Measurements from ENCODE around the gene SMTN.
"Not testable (repeated sequence)": the region's sequence is repeated elsewhere in the genome, so short reads cannot be mapped to it uniquely, and the experiment has no call there.

Gene SMTN

DNA sequence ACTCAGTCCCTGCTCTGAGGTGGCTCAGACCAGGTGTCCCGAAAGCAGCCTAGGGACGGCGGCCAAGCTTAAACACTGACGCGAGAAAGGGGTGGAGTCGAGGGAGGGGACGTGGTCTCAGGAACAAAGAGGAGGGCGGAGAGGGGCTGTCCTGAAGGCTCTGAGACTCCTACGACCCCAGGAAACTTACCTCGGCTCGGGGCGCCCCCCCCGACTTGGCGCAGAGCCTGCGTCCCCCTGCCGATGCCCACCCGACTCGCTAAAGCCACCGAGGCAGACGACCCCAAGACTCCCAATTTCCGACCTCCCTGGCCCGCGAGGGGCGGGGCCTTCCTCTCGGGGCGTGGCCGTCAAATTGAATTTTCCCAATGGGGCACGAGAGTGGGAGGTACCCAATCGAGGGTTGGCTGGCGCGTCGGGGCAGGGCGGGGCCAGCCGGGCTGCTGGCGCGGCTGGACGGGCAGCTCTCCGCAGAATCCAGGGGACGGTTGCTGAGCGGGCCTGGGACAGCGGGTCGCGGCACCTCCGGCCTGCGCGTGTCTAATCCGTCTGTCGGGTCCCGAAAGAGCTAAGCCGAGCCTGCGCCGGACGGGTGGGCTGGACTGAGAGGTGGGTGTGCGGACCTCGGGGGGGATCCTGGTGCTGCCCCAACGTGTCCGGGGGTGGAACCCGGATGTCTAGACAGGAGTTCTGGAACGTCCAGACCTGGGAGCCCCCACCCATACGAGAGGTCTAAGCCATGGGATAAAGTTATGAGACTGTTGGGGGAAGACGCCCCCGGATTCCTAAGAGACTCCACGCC, at the start of gene SMTN:
Gene SMTN (plus strand): TSS at position 471 of the 802 bp plus-strand sequence. CDS start 1,941 bp downstream, outside the sequence.
- no peak for DNase-seq (ENCODE audit: low read depth, low spot score)
- H3K27ac ChIP-seq = peak within 1 kb of the TSS; percentile 96

DNA sequence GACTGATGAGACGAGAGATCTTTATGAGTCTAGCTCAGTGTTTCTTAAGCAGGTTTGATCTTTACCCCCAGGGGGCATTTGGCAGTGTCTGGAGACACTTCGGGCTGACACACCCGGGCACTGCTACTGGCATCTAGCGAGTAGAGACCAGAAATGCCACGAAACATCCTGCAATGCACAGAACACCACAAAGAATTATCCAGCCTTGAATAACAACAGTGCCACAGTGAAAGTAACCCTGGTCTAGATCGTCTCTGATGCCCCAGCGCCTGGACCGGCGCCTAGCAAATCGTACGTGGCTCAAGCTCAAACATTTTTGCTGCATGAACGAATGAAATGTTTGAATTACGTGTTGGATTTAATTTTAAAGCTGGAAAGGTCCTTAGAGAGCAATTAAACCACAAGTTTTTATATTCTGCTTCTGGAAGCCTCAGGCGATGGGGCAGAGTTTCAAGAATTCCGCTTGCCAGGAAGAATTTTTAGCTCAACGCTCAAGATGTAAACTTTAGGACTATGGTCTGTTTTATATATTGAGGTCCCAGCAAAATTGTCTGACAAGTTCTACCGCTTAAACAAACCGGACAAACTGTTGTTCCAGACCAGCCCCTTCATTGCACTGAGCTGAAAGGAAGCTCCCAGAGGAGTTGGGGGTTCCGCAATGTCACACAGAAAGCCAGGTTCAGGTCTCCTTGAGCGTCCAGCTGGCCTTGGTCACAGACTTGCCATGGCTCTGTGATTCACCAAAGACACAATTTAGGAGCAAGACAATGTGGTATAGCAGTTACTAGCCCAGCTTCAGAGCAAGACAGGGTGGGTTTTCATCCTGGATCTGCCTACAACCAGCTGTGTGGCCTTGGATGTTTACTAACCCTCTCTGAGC, 44.2 kb upstream of the SMTN start:
- DNase-seq (ENCODE audit: low read depth, low spot score) = peak; percentile 14
- peak overlapping the region; percentile 4 for H3K27ac ChIP-seq

DNA sequence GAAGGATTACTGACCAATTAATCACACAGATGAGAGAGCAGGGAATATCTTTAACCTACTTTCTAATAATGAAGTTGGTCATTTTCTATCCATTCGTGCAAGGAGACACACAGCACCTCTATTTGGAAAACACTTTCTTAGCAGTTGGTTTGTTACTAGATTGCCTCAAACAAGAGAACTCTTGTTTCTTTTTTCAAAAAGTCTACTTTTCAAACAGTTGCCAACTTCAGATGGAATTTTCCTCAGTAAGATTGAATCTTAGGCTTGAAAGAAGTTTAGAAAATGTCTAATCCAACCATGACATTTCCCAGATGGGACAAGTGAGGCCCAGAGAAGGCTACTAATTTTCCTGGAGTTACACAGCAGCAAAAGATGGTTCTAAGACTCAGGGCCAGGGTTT, 42.4 kb upstream of the SMTN start:
- H3K27ac ChIP-seq = no peak overlapping the region
- DNase-seq (ENCODE audit: low read depth, low spot score) = no peak

DNA sequence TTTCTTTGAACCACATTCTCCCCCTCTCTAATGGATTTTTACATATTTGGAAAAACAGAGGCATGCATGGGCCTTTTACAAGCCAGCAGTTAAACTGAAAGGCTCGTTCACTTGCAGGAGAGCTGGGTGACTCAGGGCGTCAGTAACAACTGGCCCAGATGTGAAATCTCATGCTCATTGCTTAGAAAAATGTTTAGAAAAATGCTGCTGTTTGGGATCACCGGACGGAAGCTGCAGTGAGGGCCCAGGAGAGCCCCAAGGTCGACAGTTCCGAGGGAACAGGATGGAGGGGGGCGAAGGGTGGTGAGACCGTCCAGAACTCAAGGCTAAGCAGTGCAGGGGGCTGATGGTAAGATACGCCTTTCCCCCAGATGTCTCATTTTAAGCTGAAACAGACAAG, 41.7 kb upstream of the SMTN start:
- no peak for DNase-seq (ENCODE audit: low read depth, low spot score)
- no peak overlapping the region for H3K27ac ChIP-seq

GRCh38 chr22:31040542-31041398, 40.3 kb upstream of the SMTN start:
- H3K27ac ChIP-seq = no peak overlapping the region

DNA sequence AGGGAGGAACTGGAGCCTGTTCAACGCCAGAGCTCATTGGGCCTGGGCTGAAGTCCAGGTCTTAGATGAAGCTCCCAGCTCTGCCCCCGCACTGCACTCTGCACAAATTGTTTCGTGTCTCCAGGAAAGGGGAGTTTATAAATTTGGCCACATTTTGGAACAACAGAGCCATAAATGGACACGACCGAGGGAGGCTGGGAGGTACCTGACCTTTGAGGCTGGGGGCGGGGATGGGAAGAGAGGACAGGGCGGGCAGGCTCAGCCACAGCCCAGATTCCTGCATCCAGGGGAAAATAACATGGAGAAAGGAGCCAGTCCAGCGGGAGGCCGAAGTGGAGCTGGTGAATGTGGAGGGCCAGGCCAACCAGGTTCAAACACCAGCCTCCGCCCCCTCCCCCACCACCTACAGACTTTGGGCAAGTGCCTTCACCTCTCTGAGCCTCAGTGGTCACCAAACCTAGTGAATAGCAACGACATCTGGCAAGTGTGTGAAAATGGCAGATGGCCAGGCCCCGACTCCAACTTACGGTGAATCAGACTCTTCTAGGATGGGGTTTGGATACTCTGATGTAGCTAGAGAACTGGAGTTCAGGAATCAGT, 36.8 kb upstream of the SMTN start:
- no peak overlapping the region for H3K27ac ChIP-seq
- no peak for DNase-seq (ENCODE audit: low read depth, low spot score)

More at GRCh38 chr22:31040542-31041398, 40.3 kb upstream of the SMTN start:
- no peak for DNase-seq (ENCODE audit: low read depth, low spot score)

- no peak overlapping the region for H3K27ac ChIP-seq
- no peak for DNase-seq (ENCODE audit: low read depth, low spot score)
Observed at GRCh38 chr22:31045900-31046538, 35.1 kb upstream of the SMTN start.

DNA sequence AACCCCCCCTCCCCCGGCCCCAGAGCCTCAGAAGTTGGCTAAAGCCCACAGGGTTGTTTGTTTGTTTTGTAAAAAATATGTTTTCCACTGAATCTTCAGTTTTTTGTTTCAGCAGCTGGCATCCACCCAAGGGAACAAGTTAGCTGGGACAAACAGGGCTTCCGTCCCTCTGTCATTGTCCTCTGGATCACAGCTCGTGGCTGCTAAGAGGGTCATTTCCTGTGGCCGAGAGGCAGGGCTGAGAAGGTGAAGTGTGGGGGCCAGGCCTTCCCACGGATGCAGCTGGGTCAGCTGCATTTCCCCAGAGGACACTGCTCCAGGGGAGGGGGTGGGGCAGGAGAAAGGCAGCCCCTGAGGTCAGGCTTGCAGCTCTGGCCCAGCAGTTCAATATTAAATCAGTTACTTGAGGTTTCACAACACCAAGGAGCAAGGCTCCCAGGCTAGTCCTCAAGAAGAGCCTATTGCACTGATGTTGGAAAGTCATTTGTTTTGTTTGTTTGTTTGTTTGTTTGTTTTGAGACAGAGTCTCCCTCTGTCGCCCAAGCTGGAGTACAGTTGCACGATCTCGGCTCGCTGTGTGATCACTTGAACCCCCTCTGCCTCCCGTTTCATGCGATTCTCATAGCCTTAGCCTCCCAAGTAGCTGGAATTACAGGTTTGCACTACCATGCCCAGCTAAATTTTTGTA, 34.4 kb upstream of the SMTN start:
- DNase-seq (ENCODE audit: low read depth, low spot score) = no peak

DNA sequence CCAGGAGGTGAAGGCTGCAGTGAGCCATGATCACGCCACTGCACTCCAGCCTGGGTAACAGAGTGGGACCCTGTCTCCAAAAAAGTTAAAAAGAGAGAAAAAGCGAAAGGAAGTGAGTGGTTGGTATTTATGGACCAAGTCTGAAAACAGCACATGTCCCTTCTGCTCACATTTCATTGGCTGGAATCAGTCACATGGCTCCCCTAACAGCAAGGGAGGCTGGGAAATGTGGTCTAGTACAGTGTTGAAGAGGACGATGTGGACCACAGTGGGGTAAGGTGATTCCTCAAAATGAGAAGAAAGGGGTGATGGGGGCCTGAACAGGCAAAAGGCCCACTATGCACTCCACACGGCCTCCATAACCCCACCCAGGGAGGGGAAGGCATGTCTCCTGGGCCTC, 32.5 kb upstream of the SMTN start:
- DNase-seq (ENCODE audit: low read depth, low spot score) = no peak
- H3K27ac ChIP-seq = no peak overlapping the region

More for the DNA sequence above, 34.4 kb upstream of the SMTN start:
- no peak overlapping the region for H3K27ac ChIP-seq

DNA sequence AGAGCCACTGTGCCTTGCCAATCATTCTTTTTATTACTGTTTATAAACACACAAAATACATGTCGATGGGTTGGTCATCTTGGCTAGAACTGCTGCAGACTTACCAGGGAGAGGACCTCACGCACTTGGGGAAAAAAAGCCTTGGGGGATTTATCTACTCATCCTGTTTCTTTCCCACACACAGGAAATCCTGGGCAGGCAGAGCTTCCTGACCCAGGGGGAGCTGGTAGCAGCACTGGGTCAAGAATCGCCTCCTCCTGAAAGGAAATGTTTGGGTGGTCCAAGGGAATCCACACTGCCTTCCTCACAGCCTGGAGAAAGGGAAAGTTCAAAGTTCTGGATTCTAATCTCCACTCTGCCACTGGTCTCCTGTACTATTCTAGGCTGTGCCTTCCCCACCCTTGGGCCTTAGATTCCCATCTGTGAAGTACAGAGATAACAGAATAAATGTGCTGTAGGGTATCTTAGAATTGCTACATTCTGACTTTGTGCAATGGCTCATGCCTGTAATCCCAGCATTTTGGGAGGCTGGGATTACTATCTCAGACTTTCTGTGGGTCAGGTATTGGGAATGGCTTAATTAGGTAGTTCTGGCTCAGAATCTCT, 31.2 kb upstream of the SMTN start:
- no peak for DNase-seq (ENCODE audit: low read depth, low spot score)
- H3K27ac ChIP-seq = no peak overlapping the region

DNA sequence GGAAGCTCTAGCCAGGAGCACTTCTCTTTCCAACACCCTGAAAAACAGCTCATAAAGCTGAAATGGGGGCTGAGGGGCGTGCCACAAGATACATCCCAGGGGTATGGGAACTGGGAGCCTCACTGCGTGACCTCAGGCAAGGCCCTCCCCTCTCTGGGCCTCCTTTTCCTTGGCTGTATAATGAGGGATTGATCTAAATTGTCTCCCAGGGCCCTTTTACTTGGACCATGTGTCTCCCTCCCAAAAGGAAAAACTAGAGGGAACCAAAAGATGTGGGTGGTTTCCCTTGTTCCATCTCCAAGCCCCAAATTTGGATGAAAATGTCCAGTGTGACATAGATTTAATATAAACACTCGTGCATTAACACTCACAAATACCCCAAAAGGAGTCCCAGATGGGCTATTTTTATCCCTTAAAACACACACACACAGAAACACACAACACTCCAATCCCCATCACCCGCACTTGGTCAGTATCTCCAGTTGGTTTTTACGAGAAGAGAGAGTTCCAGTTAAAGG, 25.9 kb upstream of the SMTN start:
- H3K27ac ChIP-seq = peak overlapping the region; percentile 71
- no peak for DNase-seq (ENCODE audit: low read depth, low spot score)

- peak overlapping the region; percentile 71 for H3K27ac ChIP-seq
- peak; percentile 99 for DNase-seq (ENCODE audit: low read depth, low spot score)
Observed at GRCh38 chr22:31055635-31056159, 25.4 kb upstream of the SMTN start.

DNA sequence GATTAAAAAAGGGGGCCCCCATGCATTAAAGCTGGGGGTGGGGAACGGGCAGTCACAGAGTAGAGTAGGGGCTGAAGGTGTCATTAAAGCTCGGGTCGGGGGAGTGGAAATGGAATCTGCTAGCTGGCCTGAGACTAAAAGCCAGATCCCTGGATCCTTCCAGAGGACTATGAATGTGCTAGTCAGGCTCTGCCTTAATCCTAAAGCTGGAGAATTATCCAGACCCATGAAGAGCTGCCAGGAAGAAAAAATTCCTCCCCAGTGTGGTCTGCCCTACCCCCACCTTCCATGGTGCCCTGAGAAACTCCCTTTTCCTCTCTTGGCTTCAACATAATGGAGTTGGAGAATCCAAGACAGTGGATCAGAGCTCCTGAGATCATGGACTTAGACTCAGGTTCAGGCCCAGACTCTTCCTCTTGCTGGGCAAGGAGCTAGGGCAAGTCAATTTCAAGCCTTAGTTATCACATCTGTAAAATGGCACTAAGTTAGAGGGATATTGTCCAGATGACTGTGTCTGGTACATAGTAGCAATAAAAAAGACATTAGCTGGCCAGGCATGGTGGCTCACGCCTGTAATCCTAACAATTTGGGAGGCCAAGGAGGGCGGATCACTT, 24.0 kb upstream of the SMTN start:
- H3K27ac ChIP-seq = no peak overlapping the region
- no peak for DNase-seq (ENCODE audit: low read depth, low spot score)

- not testable (repeated sequence) for H3K27ac ChIP-seq; DNase-seq (ENCODE audit: low read depth, low spot score)
Observed at GRCh38 chr22:31059663-31060062, 21.5 kb upstream of the SMTN start.

- no peak for DNase-seq (ENCODE audit: low read depth, low spot score)
- peak overlapping the region; percentile 64 for H3K27ac ChIP-seq
Observed at GRCh38 chr22:31062566-31063230, 18.4 kb upstream of the SMTN start.

GRCh38 chr22:31064369-31064768, 16.7 kb upstream of the SMTN start:
- no peak overlapping the region for H3K27ac ChIP-seq
- no peak for DNase-seq (ENCODE audit: low read depth, low spot score)

GRCh38 chr22:31068970-31069369, 12.1 kb upstream of the SMTN start:
- DNase-seq (ENCODE audit: low read depth, low spot score) = no peak
- H3K27ac ChIP-seq = no peak overlapping the region

Data from epithelial cell of prostate (primary cell).